Measurements from ENCODE around the gene PIEZO1.
A peak's percentile ranks its signal among the peaks of the same experiment; 100 is the strongest.

PIEZO1 gene

DNA sequence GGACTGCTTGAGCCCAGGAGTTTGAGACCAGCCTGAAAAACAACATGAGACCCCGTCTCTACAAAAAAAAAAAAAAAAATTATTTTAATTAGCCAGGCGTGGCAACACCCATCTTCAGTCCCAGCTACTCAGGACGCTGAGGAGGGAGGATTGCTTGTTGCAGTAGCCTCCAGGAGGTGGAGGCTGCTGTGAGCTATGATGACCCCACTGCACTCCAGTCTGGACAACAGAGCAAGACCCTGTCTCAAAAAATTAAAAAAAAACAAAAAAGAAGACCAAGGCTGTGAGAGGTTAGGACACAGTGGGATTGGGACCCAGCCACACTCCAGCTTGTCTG is 97.4 kb downstream of the PIEZO1 start:
- Histone ChIP-seq H3K9me3 (no peaks in the 10 kb centered on the region), H3K27me3 (peaks cover 2 to 94% of the 10 kb centered on the region in 2 donors), H3K4me3 (no peak overlapping the region), H3K4me1 (peaks cover 0 to 22% (median 19%) of the 10 kb centered on the region in 4 donors), H3K36me3 (no peaks in the 10 kb centered on the region), H3K27ac (no peak overlapping the region)
- TF ChIP-seq, protein P1, sequence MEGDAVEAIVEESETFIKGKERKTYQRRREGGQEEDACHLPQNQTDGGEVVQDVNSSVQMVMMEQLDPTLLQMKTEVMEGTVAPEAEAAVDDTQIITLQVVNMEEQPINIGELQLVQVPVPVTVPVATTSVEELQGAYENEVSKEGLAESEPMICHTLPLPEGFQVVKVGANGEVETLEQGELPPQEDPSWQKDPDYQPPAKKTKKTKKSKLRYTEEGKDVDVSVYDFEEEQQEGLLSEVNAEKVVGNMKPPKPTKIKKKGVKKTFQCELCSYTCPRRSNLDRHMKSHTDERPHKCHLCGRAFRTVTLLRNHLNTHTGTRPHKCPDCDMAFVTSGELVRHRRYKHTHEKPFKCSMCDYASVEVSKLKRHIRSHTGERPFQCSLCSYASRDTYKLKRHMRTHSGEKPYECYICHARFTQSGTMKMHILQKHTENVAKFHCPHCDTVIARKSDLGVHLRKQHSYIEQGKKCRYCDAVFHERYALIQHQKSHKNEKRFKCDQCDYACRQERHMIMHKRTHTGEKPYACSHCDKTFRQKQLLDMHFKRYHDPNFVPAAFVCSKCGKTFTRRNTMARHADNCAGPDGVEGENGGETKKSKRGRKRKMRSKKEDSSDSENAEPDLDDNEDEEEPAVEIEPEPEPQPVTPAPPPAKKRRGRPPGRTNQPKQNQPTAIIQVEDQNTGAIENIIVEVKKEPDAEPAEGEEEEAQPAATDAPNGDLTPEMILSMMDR (IDR thresholded peaks at IDR 0.05) = no peak
- intact Hi-C loops (cut with DNase I; ENCODE audit: low total_unique reads) = no loop called here
- DNase-seq = no peak

DNA sequence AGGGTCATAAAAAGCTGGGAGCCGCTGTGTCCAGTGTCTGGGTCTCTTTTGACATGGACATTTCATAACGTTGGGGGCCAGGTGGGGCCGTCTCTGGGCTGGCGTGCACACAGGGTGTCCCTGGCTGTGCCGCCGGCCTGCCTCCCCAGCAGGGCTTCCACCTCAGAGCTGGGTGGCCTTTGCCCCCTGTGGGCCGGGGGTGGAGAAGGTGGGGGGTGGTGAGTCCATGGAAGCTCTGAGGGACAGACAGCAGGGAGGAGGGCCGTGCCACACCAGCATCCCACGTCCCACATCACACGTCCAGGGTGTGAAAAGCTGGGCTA is 97.8 kb downstream of the PIEZO1 start:
- no peak for DNase-seq
- H3K36me3 ChIP-seq = no peaks in the 10 kb centered on the region
- peaks cover 0 to 22% (median 19%) of the 10 kb centered on the region in 4 donors for H3K4me1 ChIP-seq
- no peaks in the 10 kb centered on the region for H3K9me3 ChIP-seq
- H3K4me3 ChIP-seq = no peak overlapping the region
- no peak overlapping the region for H3K27ac ChIP-seq
- intact Hi-C loops (cut with DNase I; ENCODE audit: low total_unique reads) = no loop called here
- TF ChIP-seq, protein P1 (IDR thresholded peaks at IDR 0.05) = no peak
- H3K27me3 ChIP-seq = peaks cover 2 to 92% of the 10 kb centered on the region in 2 donors

DNA sequence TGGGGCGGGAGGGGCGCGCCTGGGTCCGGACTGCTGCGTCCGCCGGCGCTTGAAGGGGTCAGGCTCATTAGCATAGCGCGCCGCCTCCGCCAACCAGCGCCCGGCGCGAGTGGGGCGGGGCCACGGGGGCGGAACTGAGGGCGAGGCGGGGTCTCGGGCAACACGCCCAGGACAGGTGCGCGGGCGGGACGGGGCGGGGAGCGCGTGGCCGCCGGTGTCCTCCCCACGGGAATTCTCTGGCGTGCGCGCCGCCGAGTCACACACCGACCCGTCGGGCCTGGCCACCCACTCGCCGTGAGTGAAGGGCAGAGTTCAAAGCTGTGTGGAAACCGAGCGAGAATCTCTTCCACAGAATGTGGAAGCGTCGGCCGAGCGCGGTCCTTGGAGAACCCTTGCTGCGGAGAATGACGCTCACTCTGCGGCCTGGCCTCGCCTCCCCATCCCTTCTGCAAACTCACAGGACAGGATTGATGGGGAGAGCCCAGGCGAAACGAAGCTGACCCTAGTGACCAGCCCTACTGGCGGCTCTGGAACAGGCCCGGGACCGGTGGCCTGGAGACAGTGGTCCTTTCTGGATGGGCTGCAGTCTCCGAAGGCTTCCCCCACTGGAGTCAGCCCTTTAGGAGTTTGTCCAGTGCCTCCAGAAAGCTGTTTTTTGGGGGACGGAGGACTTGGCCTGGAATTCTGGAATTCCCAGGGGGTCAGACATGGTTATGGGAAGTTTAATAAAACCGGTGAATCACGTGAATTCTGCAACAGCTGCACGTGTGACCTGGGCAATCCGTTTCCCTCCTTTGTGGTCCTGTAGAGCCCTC is 98.4 kb downstream of the PIEZO1 start, which contains the start of gene SNAI3:
TSS of gene SNAI3 (minus strand) at position 69 of the 815 bp plus-strand sequence. CDS start 101 bp downstream, outside the sequence.
- TF ChIP-seq, protein P1 (IDR thresholded peaks at IDR 0.05) = no peak
- peak in 1 of 2 donors; percentile 69 for DNase-seq
- Histone ChIP-seq H3K27ac (no peak within 1 kb of the TSS), H3K27me3 (peaks cover 2 to 92% of the 10 kb centered on the region in 2 donors), H3K4me3 (peak within 1 kb of the TSS; percentile 36 to 46), H3K9me3 (no peaks in the 10 kb centered on the region), H3K4me1 (peaks cover 0 to 22% (median 19%) of the 10 kb centered on the region in 4 donors), H3K36me3 (no peaks in the 10 kb centered on the region)
- intact Hi-C loops (cut with DNase I; ENCODE audit: low total_unique reads) = no loop called here

DNA sequence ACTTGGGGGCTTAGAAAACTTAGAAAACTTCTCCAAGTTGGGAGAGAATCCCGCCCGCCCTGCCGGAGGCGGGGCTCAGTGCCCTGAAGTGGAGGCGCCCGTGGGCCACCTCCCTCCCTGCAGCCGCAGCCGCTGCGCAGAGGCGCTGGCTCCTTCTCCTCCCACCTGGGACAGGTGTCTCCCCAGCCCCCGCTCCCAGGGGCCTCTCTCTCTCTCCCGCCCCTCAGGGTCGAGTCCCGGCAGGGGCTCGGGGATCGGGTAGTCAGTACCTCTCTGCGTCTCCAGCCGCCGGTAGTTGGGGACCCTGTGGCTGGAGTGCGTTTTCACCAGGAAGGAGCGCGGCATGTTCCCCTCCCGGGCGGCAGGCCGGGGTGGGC is 99.0 kb downstream of the PIEZO1 start:
- no peaks in the 10 kb centered on the region for H3K36me3 ChIP-seq
- intact Hi-C loops (cut with DNase I; ENCODE audit: low total_unique reads) = no loop called here
- H3K4me3 ChIP-seq = peak overlapping the region; percentile 36 to 46
- no peaks in the 10 kb centered on the region for H3K9me3 ChIP-seq
- H3K27me3 ChIP-seq = peaks cover 2 to 92% of the 10 kb centered on the region in 2 donors
- no peak overlapping the region for H3K27ac ChIP-seq
- TF ChIP-seq, protein P1 (IDR thresholded peaks at IDR 0.05) = no peak
- peaks cover 0 to 22% (median 19%) of the 10 kb centered on the region in 4 donors for H3K4me1 ChIP-seq
- DNase-seq = no peak

DNA sequence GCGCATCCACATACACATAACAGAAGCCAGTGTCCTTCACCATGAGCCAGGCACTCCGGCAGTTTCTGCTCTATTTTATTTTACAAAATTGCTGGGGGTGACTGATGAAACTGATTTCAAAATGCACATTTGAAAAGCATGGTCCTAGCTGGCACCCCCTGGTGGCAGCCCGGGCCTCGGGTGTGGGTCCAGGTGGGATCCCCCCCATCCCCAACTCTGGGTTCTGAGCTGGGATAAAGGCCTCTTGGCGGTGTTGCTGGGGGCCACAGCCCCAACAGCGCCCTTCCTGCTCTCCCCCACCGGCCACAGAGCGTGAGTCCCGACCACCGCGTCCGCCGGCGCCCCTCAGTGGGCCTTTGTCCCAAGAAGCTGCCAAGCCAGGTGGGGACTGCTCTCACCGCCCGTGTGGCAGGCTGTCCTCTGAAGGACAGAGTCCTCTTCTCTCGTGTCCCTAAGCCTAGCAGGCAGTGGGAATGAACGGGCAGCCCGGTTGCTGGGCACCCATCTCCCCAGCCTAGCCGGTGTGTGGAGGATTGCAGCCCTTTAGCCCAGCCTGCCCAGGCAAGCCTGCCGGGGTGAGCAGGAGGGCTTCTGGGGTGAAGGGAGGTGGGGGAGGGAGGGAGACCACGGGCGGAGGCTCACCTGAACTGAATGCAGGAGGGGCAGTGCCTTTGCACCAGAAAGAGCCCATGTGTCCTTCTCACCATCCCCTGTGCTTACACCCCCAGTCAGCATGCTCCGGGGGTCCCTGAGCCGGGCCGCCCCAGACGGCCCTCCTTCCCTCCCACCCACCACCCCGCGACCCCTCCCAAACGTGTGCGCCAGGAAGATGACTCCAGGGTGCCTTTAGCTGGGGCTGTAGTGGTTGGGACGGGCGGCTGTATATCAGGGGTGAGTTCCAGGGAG is 99.6 kb downstream of the PIEZO1 start:
- H3K4me3 ChIP-seq = peak overlapping the region; percentile 36 to 46
- H3K36me3 ChIP-seq = no peaks in the 10 kb centered on the region
- no peak for DNase-seq
- TF ChIP-seq, protein P1 (IDR thresholded peaks at IDR 0.05) = peak in 1 of 2 experiments; percentile 28
- peaks cover 2 to 92% of the 10 kb centered on the region in 2 donors for H3K27me3 ChIP-seq
- no peak overlapping the region for H3K27ac ChIP-seq
- H3K9me3 ChIP-seq = no peaks in the 10 kb centered on the region
- peaks cover 0 to 22% (median 19%) of the 10 kb centered on the region in 4 donors for H3K4me1 ChIP-seq
- intact Hi-C loops (cut with DNase I; ENCODE audit: low total_unique reads) = no loop called here

All from tibial artery (tissue), 4 donors.